GM19372 (cell line): ENCODE data around the gene MUC7.
A peak's percentile ranks its signal among the peaks of the same experiment; 100 is the strongest.

Experiments
- ATAC-seq: cut with Tn5 transposase; IDR thresholded peaks from one replicate; pipeline ENCODE4 v1.9.1; 2021; ENCODE audit warnings: mild to moderate bottlenecking, low read depth, moderate library complexity; ENCODE audit not compliant: unreplicated experiment

The MUC7 gene

GRCh38 chr4:70531981-70532380 lies 60.0 kb downstream of the MUC7 start:
- peak; percentile 77 for ATAC-seq
